A549 treated with GW870086 at 1 μM for 4 hours (cell line): ENCODE data around the gene ZDHHC20. TPM values are rescaled to one million over a fixed set of nuclear protein-coding genes. Genes with fewer than 3 reads are reported as not detected.

Source experiments
- total RNA-seq: library from RNA; stranded (reverse); fragments of 200-300 nt; extraction: Qiagen RNA extraction; gene quantifications from 5 replicates; pipeline ENCODE4 v1.2.3, GENCODE V29; 2022; ENCODE audit warnings: low read depth

ZDHHC20 gene
- 10.7 to 21.5 TPM (median 17.5 TPM) in 5 replicates for total RNA-seq

GRCh38 chr13:21458813-21459701, at the start of gene ZDHHC20:
TSS of gene ZDHHC20 (minus strand) at chr13:21459303. CDS start at chr13:21459171, 132 bp downstream.

Other genes starting within 250 kb of the ZDHHC20 start
- gene MICU2, start 144.9 kb upstream of the ZDHHC20 start, total RNA-seq = 15.0 to 18.5 TPM (median 17.0 TPM) in 5 replicates
- gene FGF9, start 211.8 kb upstream of the ZDHHC20 start, total RNA-seq = not detected in 5 replicates